ENCODE data around the gene CTXND1. TPM values are rescaled to one million over a fixed set of nuclear protein-coding genes. Genes with fewer than 3 reads are reported as not detected.

Gene CTXND1
- total and polyA plus RNA-seq, 2 of the 13 experiments (the other 11 are each of a cell fraction or from before 2014, with no cell fraction given): 1.2 to 2.1 TPM

DNA sequence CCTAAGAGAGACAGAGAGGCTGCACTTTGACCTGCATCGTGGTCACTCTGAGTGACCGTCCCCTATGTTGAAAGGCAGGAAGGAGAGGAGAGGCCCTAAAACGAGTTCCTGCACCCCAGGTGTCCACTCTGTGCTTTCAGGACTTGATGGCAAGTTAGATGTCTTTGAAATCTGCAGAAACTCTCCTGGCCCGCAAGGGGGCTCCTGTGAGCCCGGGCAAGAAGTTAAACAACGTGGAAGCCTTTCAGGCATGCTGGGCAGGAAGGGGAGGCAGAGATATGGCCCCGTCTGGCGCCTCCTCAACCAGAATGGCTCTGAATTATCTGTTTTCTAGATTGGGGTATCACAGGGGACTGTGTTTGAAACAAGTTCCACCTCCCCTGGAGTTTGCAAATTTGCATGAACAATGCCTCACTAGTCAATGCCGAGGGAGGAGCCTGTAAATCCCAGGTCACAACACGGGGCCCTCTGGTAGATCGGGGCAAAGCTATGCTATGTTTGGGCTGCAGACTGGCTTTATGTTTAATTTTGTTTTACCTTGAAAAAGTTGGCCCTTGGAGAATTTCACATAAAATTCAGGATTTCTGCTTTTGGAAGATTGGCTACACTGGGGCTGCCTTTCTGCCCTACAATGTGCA, 9.8 kb downstream of the CTXND1 start (continued):
- TF ChIP-seq STAG1 (CRISPR knock-in tag; IDR thresholded peaks at IDR 0.05): peak; percentile 70

DNA sequence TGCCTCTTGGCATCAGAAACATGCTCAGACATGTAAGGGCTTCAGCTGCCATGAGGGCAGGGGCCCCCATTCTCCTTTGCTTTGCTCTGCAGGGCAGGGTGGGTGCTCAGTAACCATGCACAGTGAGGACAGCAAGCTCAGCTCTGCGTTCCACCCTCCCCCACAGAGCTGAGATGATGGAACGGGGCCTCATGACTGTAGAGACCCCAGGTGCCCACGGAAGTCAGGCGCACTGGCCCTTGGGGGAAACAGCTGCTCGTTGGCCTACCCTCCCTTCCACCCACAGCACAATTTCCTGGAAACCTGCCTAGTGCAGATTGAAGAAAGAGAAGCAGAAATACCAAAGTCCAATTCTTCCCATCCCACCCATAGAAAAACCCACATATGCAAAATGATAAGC, 10.5 kb downstream of the CTXND1 start:
- CTCF ChIA-PET (ENCODE audit: low intra/inter-chr PET ratio, low total read pairs): interaction anchor here (1.3 to 1.8 kb wide), 2 partner anchors 66 to 68 kb away, joined by 4 to 10 read pairs; no protein-coding TSS in a partner anchor
- WGBS (ENCODE audit: low lambda C conversion rate): 61% methylated on average over 4 of the region's 5 CpGs
- H4K20me1 ChIP-seq (ENCODE audit: insufficient read depth, low read length): no peaks in the 10 kb centered on the region
- H3K27me3 ChIP-seq (ENCODE audit: control insufficient read depth in 1 of 2, insufficient read depth in 2 of 2, low read length in 2 of 2): no peaks in the 10 kb centered on the region
- POLR2A ChIA-PET: no interaction called here
- H3K27ac ChIP-seq (ENCODE audit: extremely low read length, insufficient read depth, low read length): no peak overlapping the region
- intact Hi-C loops (cut with micrococcal nuclease; ENCODE audit: unreplicated experiment) (no loop called here), in situ Hi-C loops (cut with HindIII; ENCODE audit: extremely low pct_ligation_motif_present, low pct_unique_long_range_greater_than_20kb) (no loop called here)
- no peak for DNase-seq (ENCODE audit: low spot score)
- no peaks in the 10 kb centered on the region for H3K36me3 ChIP-seq (replicated peaks in 1 of 2; ENCODE audit: control insufficient read depth in 1 of 2, insufficient read depth in 2 of 2, low read length in 2 of 2)
- H3K4me3 ChIP-seq (replicated peaks in 1 of 3; ENCODE audit: insufficient read depth in 1 of 3, low read depth in 2 of 3, low read length in 3 of 3): no peak overlapping the region
- no peak for FAIRE-seq
- H2AFZ ChIP-seq (ENCODE audit: low read length): no peak overlapping the region
- H3K4me1 ChIP-seq (ENCODE audit: insufficient read depth, low read length): peaks cover 37% of the 10 kb centered on the region
- H3K9me3 ChIP-seq (ENCODE audit: low read length): no peaks in the 10 kb centered on the region
- no peaks in the 10 kb centered on the region for H3K79me2 ChIP-seq (ENCODE audit: insufficient read depth, low read length)
- peak overlapping the region; percentile 64; the same call in 1 of the 2 replicates for H3K4me2 ChIP-seq (ENCODE audit: low read depth, low read length)
- BruUV-seq (replicated peaks): no TSS peak
- no peak for ATAC-seq
- no peak overlapping the region for H3K9ac ChIP-seq (ENCODE audit: insufficient read depth, low read depth, low read length)
- TF ChIP-seq ZNF615 (CRISPR knock-in tag; IDR thresholded peaks at IDR 0.05; ENCODE audit: borderline replicate concordance): no peak
- TF ChIP-seq HNRNPK (IDR thresholded peaks at IDR 0.05; ENCODE audit: low read depth, low read length, poor library complexity, severe bottlenecking): no peak
- no peak for TF ChIP-seq ZNF629 (CRISPR knock-in tag; conservative IDR thresholded peaks at IDR 0.05)
- TF ChIP-seq, protein P1, sequence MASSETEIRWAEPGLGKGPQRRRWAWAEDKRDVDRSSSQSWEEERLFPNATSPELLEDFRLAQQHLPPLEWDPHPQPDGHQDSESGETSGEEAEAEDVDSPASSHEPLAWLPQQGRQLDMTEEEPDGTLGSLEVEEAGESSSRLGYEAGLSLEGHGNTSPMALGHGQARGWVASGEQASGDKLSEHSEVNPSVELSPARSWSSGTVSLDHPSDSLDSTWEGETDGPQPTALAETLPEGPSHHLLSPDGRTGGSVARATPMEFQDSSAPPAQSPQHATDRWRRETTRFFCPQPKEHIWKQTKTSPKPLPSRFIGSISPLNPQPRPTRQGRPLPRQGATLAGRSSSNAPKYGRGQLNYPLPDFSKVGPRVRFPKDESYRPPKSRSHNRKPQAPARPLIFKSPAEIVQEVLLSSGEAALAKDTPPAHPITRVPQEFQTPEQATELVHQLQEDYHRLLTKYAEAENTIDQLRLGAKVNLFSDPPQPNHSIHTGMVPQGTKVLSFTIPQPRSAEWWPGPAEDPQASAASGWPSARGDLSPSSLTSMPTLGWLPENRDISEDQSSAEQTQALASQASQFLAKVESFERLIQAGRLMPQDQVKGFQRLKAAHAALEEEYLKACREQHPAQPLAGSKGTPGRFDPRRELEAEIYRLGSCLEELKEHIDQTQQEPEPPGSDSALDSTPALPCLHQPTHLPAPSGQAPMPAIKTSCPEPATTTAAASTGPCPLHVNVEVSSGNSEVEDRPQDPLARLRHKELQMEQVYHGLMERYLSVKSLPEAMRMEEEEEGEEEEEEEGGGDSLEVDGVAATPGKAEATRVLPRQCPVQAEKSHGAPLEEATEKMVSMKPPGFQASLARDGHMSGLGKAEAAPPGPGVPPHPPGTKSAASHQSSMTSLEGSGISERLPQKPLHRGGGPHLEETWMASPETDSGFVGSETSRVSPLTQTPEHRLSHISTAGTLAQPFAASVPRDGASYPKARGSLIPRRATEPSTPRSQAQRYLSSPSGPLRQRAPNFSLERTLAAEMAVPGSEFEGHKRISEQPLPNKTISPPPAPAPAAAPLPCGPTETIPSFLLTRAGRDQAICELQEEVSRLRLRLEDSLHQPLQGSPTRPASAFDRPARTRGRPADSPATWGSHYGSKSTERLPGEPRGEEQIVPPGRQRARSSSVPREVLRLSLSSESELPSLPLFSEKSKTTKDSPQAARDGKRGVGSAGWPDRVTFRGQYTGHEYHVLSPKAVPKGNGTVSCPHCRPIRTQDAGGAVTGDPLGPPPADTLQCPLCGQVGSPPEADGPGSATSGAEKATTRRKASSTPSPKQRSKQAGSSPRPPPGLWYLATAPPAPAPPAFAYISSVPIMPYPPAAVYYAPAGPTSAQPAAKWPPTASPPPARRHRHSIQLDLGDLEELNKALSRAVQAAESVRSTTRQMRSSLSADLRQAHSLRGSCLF (CRISPR knock-in tag; IDR thresholded peaks at IDR 0.05; ENCODE audit: borderline replicate concordance): no peak
- TF ChIP-seq, protein P2, sequence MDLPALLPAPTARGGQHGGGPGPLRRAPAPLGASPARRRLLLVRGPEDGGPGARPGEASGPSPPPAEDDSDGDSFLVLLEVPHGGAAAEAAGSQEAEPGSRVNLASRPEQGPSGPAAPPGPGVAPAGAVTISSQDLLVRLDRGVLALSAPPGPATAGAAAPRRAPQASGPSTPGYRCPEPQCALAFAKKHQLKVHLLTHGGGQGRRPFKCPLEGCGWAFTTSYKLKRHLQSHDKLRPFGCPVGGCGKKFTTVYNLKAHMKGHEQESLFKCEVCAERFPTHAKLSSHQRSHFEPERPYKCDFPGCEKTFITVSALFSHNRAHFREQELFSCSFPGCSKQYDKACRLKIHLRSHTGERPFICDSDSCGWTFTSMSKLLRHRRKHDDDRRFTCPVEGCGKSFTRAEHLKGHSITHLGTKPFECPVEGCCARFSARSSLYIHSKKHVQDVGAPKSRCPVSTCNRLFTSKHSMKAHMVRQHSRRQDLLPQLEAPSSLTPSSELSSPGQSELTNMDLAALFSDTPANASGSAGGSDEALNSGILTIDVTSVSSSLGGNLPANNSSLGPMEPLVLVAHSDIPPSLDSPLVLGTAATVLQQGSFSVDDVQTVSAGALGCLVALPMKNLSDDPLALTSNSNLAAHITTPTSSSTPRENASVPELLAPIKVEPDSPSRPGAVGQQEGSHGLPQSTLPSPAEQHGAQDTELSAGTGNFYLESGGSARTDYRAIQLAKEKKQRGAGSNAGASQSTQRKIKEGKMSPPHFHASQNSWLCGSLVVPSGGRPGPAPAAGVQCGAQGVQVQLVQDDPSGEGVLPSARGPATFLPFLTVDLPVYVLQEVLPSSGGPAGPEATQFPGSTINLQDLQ (CRISPR knock-in tag; IDR thresholded peaks at IDR 0.05): no peak
- no peak for TF ChIP-seq ZNF496 (CRISPR knock-in tag; IDR thresholded peaks at IDR 0.05; ENCODE audit: insufficient replicate concordance)
- TF ChIP-seq TBP (CRISPR knock-in tag; IDR thresholded peaks at IDR 0.05): no peak
- TF ChIP-seq, protein P3, sequence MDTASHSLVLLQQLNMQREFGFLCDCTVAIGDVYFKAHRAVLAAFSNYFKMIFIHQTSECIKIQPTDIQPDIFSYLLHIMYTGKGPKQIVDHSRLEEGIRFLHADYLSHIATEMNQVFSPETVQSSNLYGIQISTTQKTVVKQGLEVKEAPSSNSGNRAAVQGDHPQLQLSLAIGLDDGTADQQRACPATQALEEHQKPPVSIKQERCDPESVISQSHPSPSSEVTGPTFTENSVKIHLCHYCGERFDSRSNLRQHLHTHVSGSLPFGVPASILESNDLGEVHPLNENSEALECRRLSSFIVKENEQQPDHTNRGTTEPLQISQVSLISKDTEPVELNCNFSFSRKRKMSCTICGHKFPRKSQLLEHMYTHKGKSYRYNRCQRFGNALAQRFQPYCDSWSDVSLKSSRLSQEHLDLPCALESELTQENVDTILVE (CRISPR knock-in tag; IDR thresholded peaks at IDR 0.05): no peak
- TF ChIP-seq ZNF773 (CRISPR knock-in tag; IDR thresholded peaks at IDR 0.05; ENCODE audit: borderline replicate concordance): no peak
- TF ChIP-seq, protein P4, sequence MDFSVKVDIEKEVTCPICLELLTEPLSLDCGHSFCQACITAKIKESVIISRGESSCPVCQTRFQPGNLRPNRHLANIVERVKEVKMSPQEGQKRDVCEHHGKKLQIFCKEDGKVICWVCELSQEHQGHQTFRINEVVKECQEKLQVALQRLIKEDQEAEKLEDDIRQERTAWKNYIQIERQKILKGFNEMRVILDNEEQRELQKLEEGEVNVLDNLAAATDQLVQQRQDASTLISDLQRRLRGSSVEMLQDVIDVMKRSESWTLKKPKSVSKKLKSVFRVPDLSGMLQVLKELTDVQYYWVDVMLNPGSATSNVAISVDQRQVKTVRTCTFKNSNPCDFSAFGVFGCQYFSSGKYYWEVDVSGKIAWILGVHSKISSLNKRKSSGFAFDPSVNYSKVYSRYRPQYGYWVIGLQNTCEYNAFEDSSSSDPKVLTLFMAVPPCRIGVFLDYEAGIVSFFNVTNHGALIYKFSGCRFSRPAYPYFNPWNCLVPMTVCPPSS (IDR thresholded peaks at IDR 0.05): no peak
- no peak for TF ChIP-seq ZNF17 (CRISPR knock-in tag; IDR thresholded peaks at IDR 0.05)

All from HepG2 (cell line).